ENCODE measurements around the gene NACC2. TPM values are rescaled to one million over a fixed set of nuclear protein-coding genes. Genes with fewer than 3 reads are reported as not detected.
"Not testable (repeated sequence)": the region's sequence is repeated elsewhere in the genome, so short reads cannot be mapped to it uniquely, and the experiment has no call there.

The NACC2 gene
- total RNA-seq, 6 experiments from 2014 or later = 10.9 to 25.8 (median 13.8) TPM

DNA sequence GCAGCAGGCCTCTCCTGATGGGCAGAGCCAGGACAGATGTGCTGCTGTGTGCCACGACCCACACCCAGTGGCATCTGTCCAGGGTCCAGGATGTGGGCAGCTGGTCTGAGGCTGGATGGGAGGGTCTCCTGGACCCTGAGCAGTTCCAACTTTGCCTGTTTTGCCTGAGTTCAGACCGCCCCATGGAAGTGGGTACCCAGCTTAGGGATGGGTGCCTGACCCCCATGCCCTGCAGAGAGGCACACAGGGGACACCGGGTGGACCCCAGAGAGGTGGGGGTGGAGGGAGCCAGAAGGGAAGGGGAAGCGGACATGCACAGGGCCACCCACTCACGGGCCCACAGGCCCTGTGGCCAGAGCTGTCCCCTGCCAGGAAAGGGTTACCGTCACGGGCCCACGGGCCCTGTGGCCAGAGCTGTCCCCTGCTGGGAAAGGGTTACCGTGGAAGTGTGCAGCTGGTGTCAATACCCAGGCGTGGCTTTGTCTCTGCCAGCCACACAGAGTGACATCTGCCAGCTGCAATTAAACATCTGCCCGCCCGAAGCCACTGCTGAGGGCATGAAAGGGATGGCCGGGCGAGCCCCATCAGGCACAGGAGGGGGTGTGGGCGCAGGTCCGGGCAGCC, 50.0 kb downstream of the NACC2 start:
- H3K27ac ChIP-seq = no peak overlapping the region
- H3K36me3 ChIP-seq = peaks cover 0 to 4% (median 2%) of the 10 kb centered on the region in 4 donors
- WGBS (ENCODE audit: insufficient coverage, low coverage, low lambda C conversion rate, missing lambda C conversion rate) = 28% methylated on average over 2 of the region's 16 CpGs
- TF ChIP-seq POLR2A (IDR thresholded peaks at IDR 0.05) = no peak
- TF ChIP-seq, protein P1, sequence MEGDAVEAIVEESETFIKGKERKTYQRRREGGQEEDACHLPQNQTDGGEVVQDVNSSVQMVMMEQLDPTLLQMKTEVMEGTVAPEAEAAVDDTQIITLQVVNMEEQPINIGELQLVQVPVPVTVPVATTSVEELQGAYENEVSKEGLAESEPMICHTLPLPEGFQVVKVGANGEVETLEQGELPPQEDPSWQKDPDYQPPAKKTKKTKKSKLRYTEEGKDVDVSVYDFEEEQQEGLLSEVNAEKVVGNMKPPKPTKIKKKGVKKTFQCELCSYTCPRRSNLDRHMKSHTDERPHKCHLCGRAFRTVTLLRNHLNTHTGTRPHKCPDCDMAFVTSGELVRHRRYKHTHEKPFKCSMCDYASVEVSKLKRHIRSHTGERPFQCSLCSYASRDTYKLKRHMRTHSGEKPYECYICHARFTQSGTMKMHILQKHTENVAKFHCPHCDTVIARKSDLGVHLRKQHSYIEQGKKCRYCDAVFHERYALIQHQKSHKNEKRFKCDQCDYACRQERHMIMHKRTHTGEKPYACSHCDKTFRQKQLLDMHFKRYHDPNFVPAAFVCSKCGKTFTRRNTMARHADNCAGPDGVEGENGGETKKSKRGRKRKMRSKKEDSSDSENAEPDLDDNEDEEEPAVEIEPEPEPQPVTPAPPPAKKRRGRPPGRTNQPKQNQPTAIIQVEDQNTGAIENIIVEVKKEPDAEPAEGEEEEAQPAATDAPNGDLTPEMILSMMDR (IDR thresholded peaks at IDR 0.05) = no peak
- no peak for ATAC-seq
- no peak overlapping the region for H3K4me3 ChIP-seq
- H3K27me3 ChIP-seq = no peaks in the 10 kb centered on the region
- H3K9me3 ChIP-seq = no peaks in the 10 kb centered on the region
- H3K4me1 ChIP-seq = no peaks in the 10 kb centered on the region
- peak in 2 of 3 donors; percentile 45 to 48 for DNase-seq
- intact Hi-C loops (cut with DNase I) = no loop called here

DNA sequence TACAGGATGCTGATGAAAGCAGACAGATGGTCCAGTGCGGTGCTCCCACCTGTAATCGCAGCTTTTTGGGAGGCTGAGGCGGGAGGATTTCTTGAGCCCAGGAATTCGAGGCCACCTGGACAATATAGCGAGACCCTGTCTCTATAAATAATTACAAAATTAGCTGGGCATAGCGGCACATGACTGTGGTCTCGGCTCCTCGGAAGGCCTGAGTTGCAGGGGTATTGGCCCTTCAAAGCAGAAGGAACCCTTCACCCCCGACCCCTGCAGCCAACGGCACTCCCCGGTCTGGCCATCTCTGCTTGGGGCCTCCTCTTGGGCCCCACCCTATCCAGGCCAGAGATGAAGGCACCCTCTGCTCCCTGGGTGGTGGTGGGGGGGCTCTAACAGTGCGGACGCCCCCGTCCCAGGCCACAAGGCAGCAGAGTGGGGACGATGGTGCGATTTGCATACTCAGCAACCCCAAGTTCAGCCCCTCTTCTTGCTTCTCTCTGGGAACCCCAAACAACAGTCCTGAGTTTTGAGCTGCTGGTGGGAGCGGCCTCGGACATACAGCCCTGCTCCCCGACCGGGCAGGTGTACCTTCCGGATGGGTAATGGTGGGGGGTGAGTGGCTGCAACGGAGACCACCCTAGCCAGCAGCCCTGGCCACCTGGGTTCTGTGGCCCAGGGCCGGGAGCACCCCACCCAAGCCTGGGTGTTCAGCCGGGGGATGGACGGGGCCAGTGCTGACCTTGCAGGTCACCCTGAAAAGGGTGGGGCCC, 50.7 kb downstream of the NACC2 start:
- DNase-seq (peak in 2 of 3 donors; percentile 44 to 51), ATAC-seq (no peak)
- H3K27ac ChIP-seq = no peak overlapping the region
- no peaks in the 10 kb centered on the region for H3K27me3 ChIP-seq
- TF ChIP-seq, protein P1 (IDR thresholded peaks at IDR 0.05) = no peak
- no peak for TF ChIP-seq POLR2A (IDR thresholded peaks at IDR 0.05)
- H3K4me1 ChIP-seq = no peaks in the 10 kb centered on the region
- no CpG with 5 or more reads among the region's 25 CpGs for WGBS (ENCODE audit: insufficient coverage, low coverage, low lambda C conversion rate, missing lambda C conversion rate)
- H3K9me3 ChIP-seq = no peaks in the 10 kb centered on the region
- intact Hi-C loops (cut with DNase I) = no loop called here
- H3K4me3 ChIP-seq = no peak overlapping the region
- H3K36me3 ChIP-seq = peaks cover 0 to 4% (median 2%) of the 10 kb centered on the region in 4 donors

DNA sequence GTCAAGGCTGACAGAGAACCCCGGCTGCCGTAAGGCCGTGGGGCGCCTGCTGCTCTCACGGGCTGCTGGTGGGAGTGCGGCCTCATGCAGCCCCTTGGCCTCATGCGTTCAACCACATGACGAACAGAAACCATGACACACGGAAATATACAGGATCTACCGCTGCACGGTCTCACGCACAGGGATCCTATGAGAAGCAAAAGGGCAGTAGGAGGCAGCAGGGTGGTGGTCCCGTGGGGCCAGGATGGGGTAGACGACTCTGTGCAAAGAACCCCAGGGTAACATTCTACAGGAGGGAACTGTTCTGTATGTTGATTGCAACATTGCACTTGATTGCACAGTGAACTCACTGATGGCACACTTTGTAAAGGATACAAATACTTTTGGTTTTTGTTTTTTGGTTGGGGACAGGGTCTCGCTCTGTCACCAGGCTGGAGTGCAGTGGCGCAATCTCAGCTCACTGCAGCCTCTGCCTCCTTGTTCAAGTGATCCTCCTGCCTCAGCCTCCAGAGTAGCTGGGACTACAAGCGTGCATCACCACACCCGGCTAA, 51.6 kb downstream of the NACC2 start:
- H3K36me3 ChIP-seq = peaks cover 0 to 4% (median 1%) of the 10 kb centered on the region in 4 donors
- 89% methylated on average over 12 of the region's 18 CpGs for WGBS (ENCODE audit: insufficient coverage, low coverage, low lambda C conversion rate, missing lambda C conversion rate)

DNA sequence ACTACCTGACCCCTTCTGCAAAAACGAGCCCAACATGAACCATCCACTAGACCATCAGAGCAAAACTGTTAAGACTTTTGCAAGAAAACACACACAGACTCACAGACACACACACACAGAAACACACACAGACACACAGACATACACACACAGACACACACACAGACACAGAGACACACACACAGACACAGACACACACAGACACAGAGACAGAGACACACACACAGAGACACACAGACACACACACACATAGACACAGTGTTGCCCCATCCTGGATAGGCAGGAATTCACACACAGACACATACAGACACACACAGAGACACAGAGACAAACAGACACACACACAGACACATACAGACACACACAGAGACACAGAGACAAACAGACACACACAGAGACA, 52.5 kb downstream of the NACC2 start:
- Histone ChIP-seq H3K9me3 (no peaks in the 10 kb centered on the region), H3K27ac (no peak overlapping the region), H3K27me3 (no peaks in the 10 kb centered on the region), H3K36me3 (peaks cover 0 to 4% (median 0%) of the 10 kb centered on the region in 4 donors), H3K4me1 (no peaks in the 10 kb centered on the region), H3K4me3 (no peak overlapping the region)
- ATAC-seq = no peak
- WGBS (ENCODE audit: insufficient coverage, low coverage, low lambda C conversion rate, missing lambda C conversion rate) = 50% methylated on average over 1 of the region's 1 CpG
- no peak for TF ChIP-seq POLR2A (IDR thresholded peaks at IDR 0.05)
- TF ChIP-seq, protein P1 (IDR thresholded peaks at IDR 0.05) = no peak
- intact Hi-C loops (cut with DNase I) = no loop called here
- DNase-seq = no peak

More for the DNA sequence above, 51.6 kb downstream of the NACC2 start:
- Histone ChIP-seq H3K4me3 (no peak overlapping the region), H3K9me3 (no peaks in the 10 kb centered on the region), H3K4me1 (no peaks in the 10 kb centered on the region), H3K27me3 (no peaks in the 10 kb centered on the region), H3K27ac (no peak overlapping the region)
- intact Hi-C loops (cut with DNase I) = no loop called here
- TF ChIP-seq, protein P1 (IDR thresholded peaks at IDR 0.05) = no peak
- TF ChIP-seq POLR2A (IDR thresholded peaks at IDR 0.05) = no peak
- DNase-seq (peak in 2 of 3 donors; percentile 39 to 45), ATAC-seq (peak in 1 of 4 donors; percentile 16)

DNA sequence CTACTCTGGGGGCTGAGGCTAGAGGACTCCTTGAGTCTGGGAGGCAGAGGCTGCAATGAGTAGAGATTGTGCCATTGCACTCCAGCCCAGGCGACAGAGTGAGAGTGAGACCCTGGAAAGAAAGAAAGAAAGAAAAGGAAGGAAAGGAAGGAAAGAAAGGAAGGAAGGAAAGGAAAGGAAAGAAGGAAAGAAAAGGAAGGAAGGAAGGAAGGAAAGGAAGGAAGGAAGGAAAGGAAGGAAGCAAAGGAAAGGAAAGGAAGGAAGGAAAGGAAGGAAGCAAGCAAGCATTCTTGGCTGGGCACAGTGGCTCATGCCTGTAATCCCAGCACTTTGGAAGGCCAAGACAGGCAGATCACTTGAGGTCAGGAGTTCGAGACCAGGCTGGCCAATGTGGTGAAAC, 54.2 kb downstream of the NACC2 start:
- H3K36me3 ChIP-seq; ATAC-seq; H3K27ac ChIP-seq; H3K27me3 ChIP-seq; H3K4me3 ChIP-seq; H3K4me1 ChIP-seq; H3K9me3 ChIP-seq; intact Hi-C loops (cut with DNase I); DNase-seq: not testable (repeated sequence)
- WGBS (ENCODE audit: insufficient coverage, low coverage, low lambda C conversion rate, missing lambda C conversion rate) = 95% methylated on average over 2 of the region's 2 CpGs

Measured in right lobe of liver (tissue), 6 donors.